Skeletal muscle satellite cell (primary cell): ENCODE results near the gene VPS41.

ENCODE experiments used
- H3K27me3 ChIP-seq: 2 replicates; pipeline ENCODE4 v1.7.0; 2013; ENCODE audit warnings: low read length; ENCODE audit not compliant: control insufficient read depth, insufficient read depth
- H3K36me3 ChIP-seq: 2 replicates; pipeline ENCODE4 v1.7.0; 2013; ENCODE audit warnings: mild to moderate bottlenecking, control low read depth, low read length; ENCODE audit not compliant: insufficient read depth
- H3K4me1 ChIP-seq: 2 replicates; pipeline ENCODE4 v1.7.0; 2013; ENCODE audit warnings: low read length; ENCODE audit not compliant: control insufficient read depth, insufficient read depth
- H3K4me2 ChIP-seq: 2 replicates; pipeline ENCODE4 v1.7.0; 2013; ENCODE audit warnings: mild to moderate bottlenecking, low read length
- H3K4me3 ChIP-seq: 2 replicates; pipeline ENCODE4 v1.7.0; 2013; ENCODE audit warnings: low read length
- H3K9ac ChIP-seq: 2 replicates; pipeline ENCODE4 v1.7.0; 2013; ENCODE audit warnings: mild to moderate bottlenecking, low read depth, low read length, moderate library complexity
- H3K9me3 ChIP-seq: replicated peaks from 2 replicates; pipeline ENCODE4 v1.7.0; 2013; ENCODE audit warnings: mild to moderate bottlenecking, control low read depth, low read length

Gene VPS41

DNA sequence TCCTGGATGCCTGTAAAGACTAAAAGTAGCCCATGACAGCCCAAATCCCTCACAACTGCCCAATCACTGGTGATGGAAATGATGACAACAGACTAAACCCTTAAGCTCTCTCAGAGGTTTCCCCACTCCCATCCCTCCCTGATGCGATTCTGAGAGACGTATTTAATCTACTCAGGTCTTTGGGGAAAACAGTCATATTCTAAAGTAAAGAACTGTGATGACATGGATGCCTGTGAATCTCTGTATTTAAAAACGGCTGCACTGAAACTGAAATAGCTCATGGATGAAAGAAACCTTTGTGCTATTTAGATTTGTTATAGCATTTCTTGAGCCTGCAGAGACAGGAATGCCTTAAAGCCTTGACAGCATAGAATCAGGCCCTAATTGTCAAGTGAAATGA, 28.5 kb downstream of the VPS41 start:
- H3K9me3 ChIP-seq, result no peaks in the 10 kb centered on the region
- H3K36me3 ChIP-seq, result no peaks in the 10 kb centered on the region
- no peak overlapping the region for H3K4me3 ChIP-seq
- H3K4me2 ChIP-seq, result no peak overlapping the region
- H3K4me1 ChIP-seq, result no peaks in the 10 kb centered on the region
- no peaks in the 10 kb centered on the region for H3K27me3 ChIP-seq
- H3K9ac ChIP-seq, result no peak overlapping the region

DNA sequence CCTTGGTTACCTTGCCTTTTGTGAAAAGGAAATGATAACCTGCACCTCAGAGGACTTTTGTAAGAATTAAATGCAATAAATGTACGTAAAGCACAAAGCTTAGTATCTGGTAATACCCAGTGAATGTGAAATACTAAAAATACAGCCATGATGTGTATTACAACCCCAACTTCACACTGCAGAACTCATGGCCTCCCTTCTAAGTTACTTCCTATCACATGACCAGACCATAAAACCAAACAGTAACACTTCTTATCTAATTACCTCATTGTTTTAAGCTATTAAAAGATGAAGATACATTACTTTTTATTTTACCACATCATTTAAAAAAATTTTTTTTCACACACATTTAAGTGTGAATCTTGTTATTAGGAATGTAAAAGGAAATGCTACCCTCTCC, 29.0 kb downstream of the VPS41 start:
- Histone ChIP-seq H3K4me2 (no peak overlapping the region), H3K36me3 (no peaks in the 10 kb centered on the region), H3K9ac (no peak overlapping the region), H3K27me3 (no peaks in the 10 kb centered on the region), H3K9me3 (no peaks in the 10 kb centered on the region), H3K4me3 (no peak overlapping the region), H3K4me1 (no peaks in the 10 kb centered on the region)

DNA sequence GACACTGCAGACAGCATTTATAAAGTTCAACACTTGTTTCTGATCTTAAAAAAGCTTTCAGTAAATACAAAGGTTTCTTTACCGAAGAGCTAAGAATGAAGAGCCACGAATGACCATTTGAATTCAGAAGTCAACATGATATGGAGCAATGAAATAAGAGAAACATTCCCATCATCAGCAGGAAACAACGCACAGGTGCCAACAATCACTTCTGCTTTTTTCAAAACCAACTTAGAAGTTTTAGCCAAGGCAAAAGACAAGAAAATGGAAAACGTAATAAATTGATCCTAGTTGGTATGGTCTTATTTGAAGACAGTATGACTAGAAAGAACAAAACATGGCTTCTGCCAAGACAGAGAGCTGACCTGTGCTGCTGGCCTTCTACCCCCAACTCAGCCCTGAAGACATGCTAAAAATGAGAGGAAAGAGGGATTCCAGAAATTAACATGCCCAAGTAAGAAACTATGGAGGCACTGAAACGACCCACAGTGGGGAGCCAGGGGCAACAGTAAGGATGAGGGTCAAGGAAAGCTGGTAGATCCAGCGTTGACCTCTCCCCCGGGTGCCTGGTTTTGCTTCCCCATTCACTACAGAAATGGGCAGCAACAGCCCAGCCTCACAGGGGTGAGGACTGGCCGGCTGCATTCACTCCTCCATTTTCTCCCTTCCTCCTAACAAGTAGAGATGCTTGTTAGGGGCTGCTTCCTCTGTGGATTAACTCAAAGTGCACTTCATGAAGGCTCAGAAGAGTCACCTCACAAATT, 30.1 kb downstream of the VPS41 start:
- Histone ChIP-seq H3K36me3 (no peaks in the 10 kb centered on the region), H3K4me1 (no peaks in the 10 kb centered on the region), H3K4me3 (no peak overlapping the region), H3K4me2 (no peak overlapping the region), H3K27me3 (no peaks in the 10 kb centered on the region), H3K9me3 (no peaks in the 10 kb centered on the region), H3K9ac (no peak overlapping the region)

DNA sequence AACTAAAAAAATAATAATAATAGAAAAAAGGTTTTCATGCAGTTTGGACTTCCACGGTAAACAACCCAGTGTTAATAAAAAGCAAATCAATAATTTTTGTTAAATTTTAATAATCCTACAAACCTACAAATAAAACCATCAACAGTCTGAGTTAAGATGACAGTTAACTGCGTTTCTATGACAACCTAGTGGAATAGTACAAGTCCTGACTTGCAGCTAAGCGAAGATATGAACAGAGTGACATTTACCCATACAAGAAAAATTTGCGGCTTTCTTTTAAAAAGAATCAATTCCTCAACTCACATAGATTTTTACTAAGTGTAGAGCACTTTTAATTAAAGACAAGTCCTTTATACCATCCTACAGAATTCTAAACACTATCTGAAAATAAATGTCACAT, 35.6 kb downstream of the VPS41 start:
- no peaks in the 10 kb centered on the region for H3K27me3 ChIP-seq
- H3K9ac ChIP-seq, result no peak overlapping the region
- H3K36me3 ChIP-seq, result peaks cover 4% of the 10 kb centered on the region
- no peaks in the 10 kb centered on the region for H3K9me3 ChIP-seq
- H3K4me3 ChIP-seq, result no peak overlapping the region
- H3K4me2 ChIP-seq, result no peak overlapping the region
- no peaks in the 10 kb centered on the region for H3K4me1 ChIP-seq

DNA sequence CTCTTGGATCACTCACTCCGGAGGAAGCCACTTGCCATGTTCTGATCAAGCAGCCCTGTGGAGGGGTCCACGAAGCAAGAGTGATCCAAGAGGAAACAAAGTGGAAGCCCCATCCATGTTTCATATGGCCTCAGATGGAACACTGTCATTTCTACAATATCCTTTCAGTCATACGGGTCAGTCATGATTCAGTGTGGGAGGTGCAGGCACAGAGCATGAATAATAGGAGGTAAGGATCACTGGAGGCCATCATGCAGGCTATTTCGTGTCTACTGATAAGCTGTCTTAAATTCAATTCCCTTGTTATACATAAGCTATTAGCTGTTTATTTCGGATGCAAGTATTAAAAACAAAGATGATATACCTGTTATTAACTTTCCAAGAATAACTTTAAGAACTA, 36.8 kb downstream of the VPS41 start:
- no peak overlapping the region for H3K9ac ChIP-seq
- no peaks in the 10 kb centered on the region for H3K27me3 ChIP-seq
- H3K36me3 ChIP-seq, result peaks cover 9% of the 10 kb centered on the region
- no peak overlapping the region for H3K4me3 ChIP-seq
- H3K4me2 ChIP-seq, result no peak overlapping the region
- no peaks in the 10 kb centered on the region for H3K9me3 ChIP-seq
- no peaks in the 10 kb centered on the region for H3K4me1 ChIP-seq

DNA sequence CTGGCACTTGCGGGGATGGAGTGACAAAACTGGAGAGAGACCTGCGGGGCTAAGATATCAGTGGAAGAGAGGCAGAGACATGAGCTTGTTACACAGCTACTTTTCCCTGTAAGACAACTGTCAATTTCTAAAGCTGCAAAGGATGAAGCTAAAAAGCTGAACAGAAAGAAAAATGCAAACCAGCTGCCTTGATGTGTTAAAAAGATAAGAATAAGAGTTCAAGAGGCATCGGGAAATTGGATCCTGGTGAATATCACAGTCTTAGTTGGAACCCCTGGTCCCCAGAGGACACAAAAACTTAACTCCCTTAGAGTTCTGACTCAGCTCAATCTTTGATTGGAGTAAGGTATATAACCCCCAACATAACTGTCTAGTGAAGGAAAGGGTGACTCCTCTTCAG, 38.8 kb downstream of the VPS41 start:
- H3K27me3 ChIP-seq, result no peaks in the 10 kb centered on the region

DNA sequence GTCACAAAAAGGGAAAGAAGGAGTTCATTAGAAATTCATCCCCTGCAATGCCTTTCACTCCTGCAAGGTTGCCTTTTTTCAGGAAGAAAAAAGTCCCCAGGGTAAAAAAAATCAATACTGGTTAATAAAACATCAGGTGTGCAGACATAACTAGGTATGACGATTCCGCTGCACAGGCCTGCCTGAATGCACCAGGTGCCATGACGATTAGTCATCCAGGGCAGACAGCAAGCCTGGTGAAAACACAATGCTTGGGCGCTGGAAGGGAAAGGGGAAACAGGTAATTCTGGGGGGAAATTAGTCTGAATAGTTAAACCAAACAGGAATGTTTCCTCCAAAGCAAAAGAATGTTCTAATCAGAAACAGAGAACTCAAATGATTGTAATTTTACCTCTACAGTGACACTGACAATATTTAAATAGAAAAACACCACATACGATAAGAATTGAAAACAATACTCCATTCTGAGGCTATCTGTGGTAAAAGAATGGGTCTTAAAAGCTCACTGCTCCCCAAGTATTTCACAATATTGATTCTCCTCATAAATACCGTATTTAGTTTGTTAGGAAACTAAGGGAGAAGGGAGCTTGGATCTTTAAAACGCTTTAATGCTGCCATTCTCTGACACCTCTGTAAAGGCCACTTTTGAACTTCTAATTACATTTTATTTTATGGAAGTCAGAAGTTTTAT, 45.2 kb downstream of the VPS41 start:
- H3K4me2 ChIP-seq, result no peak overlapping the region
- no peak overlapping the region for H3K9ac ChIP-seq
- H3K4me3 ChIP-seq, result no peak overlapping the region
- H3K4me1 ChIP-seq, result peaks cover 2% of the 10 kb centered on the region
- no peaks in the 10 kb centered on the region for H3K9me3 ChIP-seq
- peaks cover 15% of the 10 kb centered on the region for H3K36me3 ChIP-seq
- no peaks in the 10 kb centered on the region for H3K27me3 ChIP-seq

More for the DNA sequence above, 38.8 kb downstream of the VPS41 start:
- no peak overlapping the region for H3K4me2 ChIP-seq
- no peaks in the 10 kb centered on the region for H3K9me3 ChIP-seq
- H3K4me3 ChIP-seq, result no peak overlapping the region
- H3K4me1 ChIP-seq, result no peaks in the 10 kb centered on the region
- H3K9ac ChIP-seq, result no peak overlapping the region
- peaks cover 16% of the 10 kb centered on the region for H3K36me3 ChIP-seq

DNA sequence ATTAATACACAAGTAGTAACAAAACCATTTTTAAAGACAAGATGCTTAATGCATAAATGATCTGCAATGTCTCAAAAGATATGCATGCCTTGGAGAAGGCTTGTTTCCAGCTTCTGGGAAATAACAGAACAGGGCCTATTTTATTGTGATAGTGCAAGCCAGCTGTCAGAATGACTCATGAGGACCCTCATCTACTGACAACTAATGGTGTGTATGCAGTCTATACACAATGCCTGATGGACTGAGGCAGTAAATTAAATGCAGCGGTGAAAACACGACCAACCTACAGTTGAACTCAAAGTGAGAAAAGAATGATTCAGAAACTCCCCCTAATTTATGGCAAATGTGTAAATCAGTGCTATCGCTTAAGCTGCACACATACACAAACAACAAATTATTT, 46.3 kb downstream of the VPS41 start:
- no peak overlapping the region for H3K4me2 ChIP-seq
- peaks cover 9% of the 10 kb centered on the region for H3K4me1 ChIP-seq
- H3K4me3 ChIP-seq, result no peak overlapping the region
- H3K27me3 ChIP-seq, result no peaks in the 10 kb centered on the region
- no peaks in the 10 kb centered on the region for H3K9me3 ChIP-seq
- H3K36me3 ChIP-seq, result peaks cover 6% of the 10 kb centered on the region
- H3K9ac ChIP-seq, result no peak overlapping the region

DNA sequence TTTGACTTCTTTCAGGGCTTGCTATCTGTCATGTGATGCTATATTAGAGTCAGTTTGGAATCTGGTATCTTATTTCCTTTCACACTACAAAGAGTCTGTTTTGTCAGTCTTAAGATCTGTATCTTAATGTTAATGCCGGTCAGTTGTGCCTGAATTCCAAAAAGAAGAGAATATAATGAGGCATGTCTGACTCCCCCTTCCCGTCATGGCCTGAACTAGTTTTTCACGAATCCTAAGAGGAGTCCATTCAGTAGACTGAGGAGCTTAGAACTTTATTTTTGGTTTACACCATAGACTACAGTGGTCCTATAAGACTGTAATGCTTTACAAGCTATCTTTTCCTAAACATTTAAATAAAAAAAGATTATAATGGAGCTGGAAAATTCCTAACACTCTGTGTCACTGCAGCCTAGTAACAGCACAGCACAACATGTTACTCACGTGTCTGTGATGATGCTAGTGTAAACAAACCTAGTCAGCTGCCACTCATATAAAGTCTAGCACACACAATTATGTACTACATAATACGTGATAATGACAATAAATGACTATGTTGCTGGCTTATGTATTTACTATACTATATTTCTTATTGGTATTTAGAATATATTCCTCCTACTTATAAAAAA, 50.6 kb downstream of the VPS41 start:
- peaks cover 9% of the 10 kb centered on the region for H3K4me1 ChIP-seq
- H3K4me3 ChIP-seq, result no peak overlapping the region
- H3K9me3 ChIP-seq, result no peaks in the 10 kb centered on the region
- H3K36me3 ChIP-seq, result no peaks in the 10 kb centered on the region
- H3K27me3 ChIP-seq, result no peaks in the 10 kb centered on the region
- H3K4me2 ChIP-seq, result peak overlapping the region; percentile 36
- no peak overlapping the region for H3K9ac ChIP-seq

DNA sequence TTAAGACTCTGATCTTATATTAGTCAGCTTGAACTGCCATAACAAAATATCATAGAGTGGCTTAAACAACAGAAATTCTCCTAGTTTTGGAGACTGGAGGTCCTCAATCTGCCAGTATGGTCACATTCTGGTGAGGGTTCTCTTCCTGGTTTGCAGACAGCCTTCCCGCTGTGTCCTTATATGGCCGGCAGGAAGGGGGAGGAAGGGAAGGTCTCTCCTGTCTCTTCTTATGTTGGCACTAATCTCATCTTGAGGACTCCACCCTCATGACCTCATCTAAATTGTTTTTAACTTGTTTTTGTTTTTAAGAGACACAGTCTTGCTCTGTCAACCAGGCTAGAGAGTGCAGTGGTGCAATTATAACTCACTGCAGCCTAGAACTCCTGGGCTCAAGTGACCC, 53.1 kb downstream of the VPS41 start:
- Histone ChIP-seq H3K36me3 (no peaks in the 10 kb centered on the region), H3K9me3 (no peaks in the 10 kb centered on the region), H3K27me3 (no peaks in the 10 kb centered on the region), H3K4me1 (peaks cover 9% of the 10 kb centered on the region), H3K4me2 (no peak overlapping the region), H3K9ac (no peak overlapping the region), H3K4me3 (no peak overlapping the region)

DNA sequence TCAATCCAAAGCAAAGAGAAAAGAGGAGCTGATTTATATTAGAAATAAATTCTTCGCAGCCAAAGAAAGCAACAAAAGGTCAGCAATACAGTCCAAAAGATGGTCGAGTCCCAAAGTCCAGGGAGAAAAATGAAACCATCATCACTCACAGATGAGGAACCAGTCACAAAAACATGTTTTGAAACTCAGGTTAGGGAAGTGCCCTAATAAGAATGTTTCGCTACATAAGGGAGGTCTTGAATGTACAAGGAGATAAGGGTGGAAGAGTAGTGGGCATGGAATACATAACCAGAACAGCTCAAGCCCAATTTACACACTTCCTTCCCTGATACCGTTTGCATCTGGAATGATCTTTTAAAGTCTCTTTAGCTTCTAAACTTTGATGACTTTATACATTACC, 53.6 kb downstream of the VPS41 start:
- no peak overlapping the region for H3K4me3 ChIP-seq
- no peak overlapping the region for H3K4me2 ChIP-seq
- no peaks in the 10 kb centered on the region for H3K9me3 ChIP-seq
- no peaks in the 10 kb centered on the region for H3K36me3 ChIP-seq
- no peak overlapping the region for H3K9ac ChIP-seq
- H3K4me1 ChIP-seq, result peaks cover 9% of the 10 kb centered on the region
- H3K27me3 ChIP-seq, result no peaks in the 10 kb centered on the region
